B cell (primary cell): Measurements from ENCODE around the gene HAND2. TPM values are rescaled to one million over a fixed set of nuclear protein-coding genes. Genes with fewer than 3 reads are reported as not detected.

Experiments used
- ATAC-seq: fragments of 200-7000 bp; cut with Tn5 transposase; one replicate; pipeline ENCODE4 v1.10.0; 2021; ENCODE audit warnings: low read depth, mild to moderate bottlenecking, moderate number of reproducible peaks, moderate library complexity
- CTCF ChIA-PET: fragments of 350-600 bp; sonication (Branson Sonifier 250); formaldehyde crosslinking; loops from one replicate; lab custom pipeline; 2021; ENCODE audit warnings: antibody characterized with exemption, inconsistent platforms; lab: Charles Lee
- POLR2A ChIA-PET: fragments of 350-600 bp; sonication (Branson Sonifier 250); formaldehyde crosslinking; loops from one replicate; lab custom pipeline; 2021; ENCODE audit warnings: antibody characterized with exemption; lab: Charles Lee
- DNase-seq: peaks from one replicate; pipeline ENCODE4 v3.0.0; 2013
- H2AFZ ChIP-seq: 2 replicates; pipeline ENCODE4 v1.6.1; 2012; ENCODE audit warnings: mild to moderate bottlenecking, low read depth, low read length; ENCODE audit not compliant: insufficient read depth, poor library complexity, severe bottlenecking
- H3K27ac ChIP-seq, 2 donors: 1 replicate in 1 of 2; 2 replicates in 1 of 2; pipeline ENCODE4 v1.5.1; 2012 to 2013; ENCODE audit warnings: low read length in 2 of 2, mild to moderate bottlenecking in 2 of 2, moderate library complexity in 1 of 2
- H3K27me3 ChIP-seq, 4 experiments: fragments of 200-600 bp in 1 of 4; sonication (generic) in 1 of 4; replicated peaks in 1 of 4; 1 replicate in 2 of 4; 2 replicates in 2 of 4; pipeline versions ENCODE4 v1.6.1 to v1.7.0; 2013 to 2016; ENCODE audit warnings: low read length in 3 of 4, mild to moderate bottlenecking in 2 of 4, mixed read lengths in 1 of 4, moderate library complexity in 1 of 4; ENCODE audit not compliant: insufficient read depth in 4 of 4, control insufficient read depth in 3 of 4; ENCODE audit errors: control extremely low read depth in 1 of 4
- H3K36me3 ChIP-seq, 2 experiments: replicated peaks in 1 of 2; 1 replicate in 1 of 2; 2 replicates in 1 of 2; pipeline versions ENCODE4 v1.6.1 to v1.7.1; 2013; ENCODE audit warnings: low read length in 1 of 2; ENCODE audit not compliant: insufficient read depth in 2 of 2, control insufficient read depth in 1 of 2; ENCODE audit errors: control extremely low read depth in 1 of 2, extremely low read depth in 1 of 2
- H3K4me1 ChIP-seq, 2 donors: fragments of 200-600 bp in 1 of 2; sonication (generic) in 1 of 2; 1 replicate in 1 of 2; 2 replicates in 1 of 2; pipeline versions ENCODE4 v1.5.1 to v1.6.1; 2013 to 2017; ENCODE audit warnings: low read length in 2 of 2; ENCODE audit not compliant: control insufficient read depth in 2 of 2, insufficient read depth in 2 of 2
- H3K4me2 ChIP-seq: replicated peaks from 2 replicates; pipeline ENCODE3; 2012; ENCODE audit warnings: mild to moderate bottlenecking, low read depth, low read length; ENCODE audit not compliant: poor library complexity, severe bottlenecking
- H3K4me3 ChIP-seq, 5 experiments: fragments of 200-600 bp in 1 of 5; sonication (generic) in 1 of 5; 1 replicate in 3 of 5; 2 replicates in 2 of 5; pipeline versions ENCODE4 v1.5.1 to v1.7.0; 2011 to 2016; ENCODE audit warnings: low read length in 4 of 5, mild to moderate bottlenecking in 4 of 5, low read depth in 2 of 5, control low read depth in 1 of 5, moderate library complexity in 1 of 5; ENCODE audit not compliant: insufficient read depth in 1 of 5; ENCODE audit errors: control extremely low read depth in 1 of 5, extremely low read depth in 1 of 5
- H3K79me2 ChIP-seq: fragments of 200-600 bp; sonication (generic); one replicate; pipeline ENCODE4 v1.6.0; 2016; ENCODE audit warnings: low read length; ENCODE audit not compliant: control insufficient read depth, insufficient read depth
- H3K9ac ChIP-seq: fragments of 200-600 bp; sonication (generic); 2 replicates; pipeline ENCODE4 v1.6.1; 2017; ENCODE audit warnings: mild to moderate bottlenecking, low read length, moderate library complexity
- H3K9me3 ChIP-seq, 3 donors: one replicate each; pipeline versions ENCODE4 v1.6.1 to v1.7.1; 2013; ENCODE audit warnings: low read length in 2 of 3; ENCODE audit not compliant: control insufficient read depth in 2 of 3, insufficient read depth in 1 of 3; ENCODE audit errors: control extremely low read depth in 1 of 3
- H4K20me1 ChIP-seq: 2 replicates; pipeline ENCODE4 v1.6.0; 2012; ENCODE audit warnings: mild to moderate bottlenecking, low read length; ENCODE audit not compliant: insufficient read depth, control insufficient read depth, poor library complexity, severe bottlenecking
- H3K27ac Mint-ChIP-seq: one replicate; pipeline ENCODE4 v1.8.0; 2021; ENCODE audit warnings: mixed read lengths
- H3K27me3 Mint-ChIP-seq: one replicate; pipeline ENCODE4 v1.8.0; 2021; ENCODE audit warnings: mixed read lengths
- H3K4me1 Mint-ChIP-seq: one replicate; pipeline ENCODE4 v1.8.0; 2021; ENCODE audit warnings: mixed read lengths
- H3K4me3 Mint-ChIP-seq: one replicate; pipeline ENCODE4 v1.8.0; 2021; ENCODE audit warnings: mixed read lengths
- H3K9me3 Mint-ChIP-seq: one replicate; pipeline ENCODE4 v1.8.0; 2022; ENCODE audit warnings: mixed read lengths; ENCODE audit not compliant: insufficient read depth
- CTCF ChIP-seq: fragments of 200-600 bp; IDR thresholded peaks from one replicate; pipeline ENCODE4 v1.8.0; 2022; ENCODE audit warnings: antibody characterized with exemption, mild to moderate bottlenecking
- EZH2 ChIP-seq: IDR thresholded peaks from 2 replicates; pipeline ENCODE4 v1.6.1; 2012; ENCODE audit warnings: borderline replicate concordance, low read depth, mild to moderate bottlenecking, moderate library complexity, low read length; ENCODE audit not compliant: insufficient read depth, poor library complexity, severe bottlenecking
- WGBS: methylation state at CpG from one replicate; pipeline ENCODE4 v1.1.5; 2013; ENCODE audit warnings: missing lambda C conversion rate; ENCODE audit not compliant: insufficient coverage; 5-methylcytosine and 5-hydroxymethylcytosine counted together
- intact Hi-C: fragments of 100-400 bp; cut with micrococcal nuclease; formaldehyde crosslinking; loops from one replicate; pipeline ENCODE4 v1.10.0; 2022
- polyA plus RNA-seq: library from polyadenylated mRNA; depleted of rRNA; stranded (reverse); fragments of >200 nt; gene quantifications from 2 replicates; pipeline ENCODE4 v1.2.3, GENCODE V29; 2012
- total RNA-seq, 2 donors: library from RNA; stranded (reverse); fragments of 120-200 nt in 1 of 2; gene quantifications; 1 replicate in 1 of 2; 2 replicates in 1 of 2; pipeline versions ENCODE4 v1.2.3 to v1.2.4, GENCODE V29; 2013 to 2022

Gene HAND2
- total and polyA plus RNA-seq, 2 donors (not counting 1 experiment from before 2014, with no cell fraction given): not detected

- intact Hi-C loops: no loop called here
- peaks cover 0 to 94% (median 16%) of the 10 kb centered on the region in 3 donors for H3K9me3 ChIP-seq
- H3K27ac Mint-ChIP-seq: no peak overlapping the region
- ATAC-seq (no peak), DNase-seq (peak; percentile 19)
- H3K4me1 ChIP-seq: peaks cover 22 to 45% of the 10 kb centered on the region in 2 donors
- H3K9ac ChIP-seq: no peak overlapping the region
- ChIA-PET POLR2A (no interaction called here), CTCF (interaction anchor here (0.6 kb wide), 1 partner anchor 252 kb away, joined by 3 read pairs; no protein-coding TSS in a partner anchor)
- no peak overlapping the region for H3K4me2 ChIP-seq
- peaks cover 0 to 95% (median 79%) of the 10 kb centered on the region in 4 experiments for H3K27me3 ChIP-seq
- no peak overlapping the region for H3K27ac ChIP-seq
- H3K9me3 Mint-ChIP-seq: peaks cover 3% of the 10 kb centered on the region
- H4K20me1 ChIP-seq: no peaks in the 10 kb centered on the region
- H3K27me3 Mint-ChIP-seq: peaks cover 76% of the 10 kb centered on the region
- no peaks in the 10 kb centered on the region for H3K79me2 ChIP-seq
- H3K4me3 ChIP-seq: no peak overlapping the region
- 6% methylated on average over 3 of the region's 10 CpGs for WGBS
- no peaks in the 10 kb centered on the region for H3K36me3 ChIP-seq
- TF ChIP-seq CTCF (no peak), EZH2 (no peak)
- no peak overlapping the region for H3K4me3 Mint-ChIP-seq
- H3K4me1 Mint-ChIP-seq: peaks cover 19% of the 10 kb centered on the region
- no peak overlapping the region for H2AFZ ChIP-seq
These were observed 4.0 kb downstream of the HAND2 start for GRCh38 chr4:173526027-173526482.

GRCh38 chr4:173525118-173526011, 4.7 kb downstream of the HAND2 start:
- H3K9me3 Mint-ChIP-seq: peaks cover 3% of the 10 kb centered on the region
- H3K4me1 Mint-ChIP-seq: peaks cover 17% of the 10 kb centered on the region
- CTCF ChIA-PET: no interaction called here

More at GRCh38 chr4:173525118-173526011, 4.7 kb downstream of the HAND2 start:
- peaks cover 76% of the 10 kb centered on the region for H3K27me3 Mint-ChIP-seq
- POLR2A ChIA-PET: no interaction called here
- Histone ChIP-seq H2AFZ (no peak overlapping the region), H3K36me3 (no peaks in the 10 kb centered on the region), H3K27ac (no peak overlapping the region), H3K4me3 (no peak overlapping the region), H3K4me1 (peaks cover 22 to 38% of the 10 kb centered on the region in 2 donors), H3K27me3 (peaks cover 3 to 95% (median 75%) of the 10 kb centered on the region in 4 experiments), H4K20me1 (no peaks in the 10 kb centered on the region), H3K9me3 (peaks cover 0 to 88% (median 15%) of the 10 kb centered on the region in 3 donors), H3K79me2 (no peaks in the 10 kb centered on the region), H3K9ac (no peak overlapping the region), H3K4me2 (no peak overlapping the region)
- H3K4me3 Mint-ChIP-seq: no peak overlapping the region
- 17% methylated on average over 48 of the region's 48 CpGs for WGBS
- ATAC-seq: no peak
- intact Hi-C loops: no loop called here
- TF ChIP-seq EZH2: no peak
- no peak for TF ChIP-seq CTCF
- no peak overlapping the region for H3K27ac Mint-ChIP-seq
- peak; percentile 17 for DNase-seq
